ENCODE measurements around the gene LAMA5.

The LAMA5 gene

GRCh38 chr20:62372042-62372993 is 5.2 kb upstream of the LAMA5 start:
- in situ Hi-C loops (cut with MboI; ENCODE audit: low sequenced_read_pairs), result no loop called here

GRCh38 chr20:62371588-62372041 is 4.5 kb upstream of the LAMA5 start:
- in situ Hi-C loops (cut with MboI; ENCODE audit: low sequenced_read_pairs), result no loop called here

GRCh38 chr20:62370807-62371587 is 3.9 kb upstream of the LAMA5 start:
- in situ Hi-C loops (cut with MboI; ENCODE audit: low sequenced_read_pairs), result no loop called here

- in situ Hi-C loops (cut with MboI; ENCODE audit: low sequenced_read_pairs), result no loop called here
Observed at GRCh38 chr20:62370115-62370806, 3.1 kb upstream of the LAMA5 start.

- in situ Hi-C loops (cut with MboI; ENCODE audit: low sequenced_read_pairs), result no loop called here
Observed at GRCh38 chr20:62369815-62370114, 2.7 kb upstream of the LAMA5 start.

- in situ Hi-C loops (cut with MboI; ENCODE audit: low sequenced_read_pairs), result no loop called here
Observed at GRCh38 chr20:62368976-62369814, 2.1 kb upstream of the LAMA5 start.

GRCh38 chr20:62368392-62368975 is 1.4 kb upstream of the LAMA5 start:
- in situ Hi-C loops (cut with MboI; ENCODE audit: low sequenced_read_pairs), result no loop called here

- in situ Hi-C loops (cut with MboI; ENCODE audit: low sequenced_read_pairs), result no loop called here
Observed at GRCh38 chr20:62367633-62368391, 700 bp upstream of the LAMA5 start.

GRCh38 chr20:62366370-62367135 is 559 bp downstream of the LAMA5 start:
- in situ Hi-C loops (cut with MboI; ENCODE audit: low sequenced_read_pairs), result no loop called here

GRCh38 chr20:62365814-62366369 is 1.2 kb downstream of the LAMA5 start:
- in situ Hi-C loops (cut with MboI; ENCODE audit: low sequenced_read_pairs), result no loop called here

GRCh38 chr20:62364911-62365736 is 2.0 kb downstream of the LAMA5 start:
- in situ Hi-C loops (cut with MboI; ENCODE audit: low sequenced_read_pairs), result no loop called here

- in situ Hi-C loops (cut with MboI; ENCODE audit: low sequenced_read_pairs), result no loop called here
Observed at GRCh38 chr20:62363920-62364851, 2.9 kb downstream of the LAMA5 start.

GRCh38 chr20:62362991-62363919 is 3.9 kb downstream of the LAMA5 start:
- in situ Hi-C loops (cut with MboI; ENCODE audit: low sequenced_read_pairs), result no loop called here

GRCh38 chr20:62362590-62362940 is 4.5 kb downstream of the LAMA5 start:
- in situ Hi-C loops (cut with MboI; ENCODE audit: low sequenced_read_pairs), result no loop called here

- in situ Hi-C loops (cut with MboI; ENCODE audit: low sequenced_read_pairs), result no loop called here
Observed at GRCh38 chr20:62361799-62362589, 5.1 kb downstream of the LAMA5 start.

All from hTERT RPE-1 (cell line).